Measurements from ENCODE around the gene DPYSL5.

- no peak for TF ChIP-seq POLR2A (IDR thresholded peaks at IDR 0.05)
- TF ChIP-seq CTCF (IDR thresholded peaks at IDR 0.05) = no peak
Observed at GRCh38 chr2:26905341-26906198, 57.6 kb downstream of the DPYSL5 start.

All from right lobe of liver (tissue), 4 donors.